ENCODE data around the gene DNMT3B.

GRCh38 chr20:32743237-32744112 is 18.7 kb upstream of the DNMT3B start, which contains the start of gene COMMD7:
- TF ChIP-seq POLR2A (IDR thresholded peaks at IDR 0.05) (no peak), CTCF (IDR thresholded peaks at IDR 0.05) (no peak), POLR2AphosphoS5 (IDR thresholded peaks at IDR 0.05) (no peak), EP300 (IDR thresholded peaks at IDR 0.05) (no peak)
